Stimulated activated CD8-positive, alpha-beta memory T cell treated with anti-CD3 and anti-CD28 coated beads, Interleukin-7, amount 100 ng/mL, for 4 hours (primary cell): ENCODE results near the gene HCFC2.
A peak's percentile ranks its signal among the peaks of the same experiment; 100 is the strongest.
"Not testable (repeated sequence)": the region's sequence is repeated elsewhere in the genome, so short reads cannot be mapped to it uniquely, and the experiment has no call there.

Experiments used
- DNase-seq, 2 donors: peaks; one replicate each; pipeline ENCODE4 v3.0.0-alpha.2; 2020; ENCODE audit warnings: low read depth in 2 of 2

HCFC2 gene

DNA sequence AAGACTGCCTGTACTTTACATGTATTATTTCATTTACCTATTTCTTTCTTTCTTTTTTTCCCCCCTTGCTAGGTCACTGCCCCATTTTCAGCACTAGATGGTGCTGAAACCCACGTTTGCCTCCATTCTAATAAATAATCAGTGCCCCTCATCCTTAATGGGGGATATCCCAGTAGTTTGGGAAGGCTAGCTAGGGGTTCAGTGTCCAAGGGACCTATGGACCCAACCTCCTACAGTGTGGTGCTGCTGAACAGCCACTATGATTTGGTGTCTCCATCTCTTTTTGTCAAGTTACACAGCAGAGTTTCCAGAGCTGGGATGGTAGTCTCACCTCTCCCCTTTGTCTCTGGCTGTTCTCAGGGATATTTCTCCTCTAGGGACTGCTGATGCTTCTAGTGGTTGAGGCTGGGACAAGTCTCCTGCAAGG, 6.5 kb upstream of the HCFC2 start:
- no peak for DNase-seq

DNA sequence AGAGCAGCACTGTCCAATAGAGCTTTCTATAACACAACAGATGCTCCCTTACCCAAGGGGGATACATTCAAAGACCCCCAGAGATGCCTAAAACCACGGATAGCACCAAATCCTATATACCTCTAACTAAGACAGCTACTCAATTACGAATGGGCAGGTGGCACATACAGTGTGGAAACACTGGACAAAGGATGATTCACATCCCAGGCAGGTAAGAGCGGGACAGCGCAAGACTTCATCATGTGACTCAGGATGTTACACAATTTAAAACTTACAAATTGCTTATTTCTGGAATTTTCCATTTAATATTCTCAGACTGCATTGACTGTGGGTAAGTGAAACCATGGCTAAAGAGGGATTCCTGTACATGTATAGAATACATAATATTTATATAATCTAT, 5.5 kb upstream of the HCFC2 start:
- DNase-seq = no peak

DNA sequence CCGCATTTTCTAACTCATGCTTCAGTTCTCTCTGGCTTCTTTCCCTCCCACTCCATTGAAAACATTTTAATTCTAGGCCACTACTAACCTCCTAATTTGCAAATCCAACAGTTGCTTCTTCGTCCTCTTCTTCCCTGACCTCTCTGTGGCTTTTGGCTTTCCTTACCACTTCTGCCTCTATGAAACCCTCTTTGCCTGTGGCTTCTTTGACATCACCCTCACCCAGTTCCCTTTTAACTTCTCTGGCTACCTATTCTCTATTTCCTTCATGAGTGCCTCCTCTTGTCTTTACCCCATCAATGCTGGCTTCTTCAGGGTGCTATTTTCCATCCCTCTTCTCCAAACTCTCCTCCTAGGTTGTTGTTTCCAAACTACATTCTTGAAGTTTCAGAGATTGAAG, 4.4 kb upstream of the HCFC2 start:
- DNase-seq = no peak

DNA sequence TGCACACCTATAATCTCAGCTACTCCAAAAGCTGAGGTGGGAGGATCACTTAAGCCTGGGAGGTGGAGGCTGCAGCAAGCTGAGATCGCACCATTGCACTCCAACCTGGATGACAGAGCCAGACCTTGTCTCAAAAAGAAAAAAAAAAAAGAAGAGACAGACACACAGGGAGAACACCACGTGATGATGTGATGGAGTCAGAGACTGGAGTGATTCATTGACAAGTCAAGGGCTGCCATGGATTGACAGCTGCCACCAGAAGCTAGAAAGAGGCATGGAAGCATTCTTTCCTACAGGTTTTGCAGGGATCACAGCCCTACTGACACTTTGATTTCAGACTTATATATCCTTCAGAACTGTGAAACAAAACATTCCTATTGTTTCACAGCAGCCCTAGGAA, 3.5 kb upstream of the HCFC2 start:
- DNase-seq = no peak

DNA sequence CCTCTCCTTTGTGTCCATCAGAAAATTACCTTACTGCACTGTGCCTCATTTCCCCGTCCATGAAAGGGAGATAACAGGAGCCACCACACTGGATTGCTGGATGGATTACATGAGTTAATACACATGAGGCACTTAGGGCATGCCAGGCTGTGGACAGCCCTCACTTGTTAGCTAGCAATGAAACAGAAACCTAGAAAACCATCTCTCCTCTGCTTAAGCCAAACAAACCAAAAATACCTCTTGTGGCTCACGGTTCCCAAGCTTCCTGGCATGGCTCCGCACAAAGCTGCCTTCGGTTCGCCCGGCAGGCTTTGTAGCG, 660 bp upstream of the HCFC2 start:
- DNase-seq = no peak

DNA sequence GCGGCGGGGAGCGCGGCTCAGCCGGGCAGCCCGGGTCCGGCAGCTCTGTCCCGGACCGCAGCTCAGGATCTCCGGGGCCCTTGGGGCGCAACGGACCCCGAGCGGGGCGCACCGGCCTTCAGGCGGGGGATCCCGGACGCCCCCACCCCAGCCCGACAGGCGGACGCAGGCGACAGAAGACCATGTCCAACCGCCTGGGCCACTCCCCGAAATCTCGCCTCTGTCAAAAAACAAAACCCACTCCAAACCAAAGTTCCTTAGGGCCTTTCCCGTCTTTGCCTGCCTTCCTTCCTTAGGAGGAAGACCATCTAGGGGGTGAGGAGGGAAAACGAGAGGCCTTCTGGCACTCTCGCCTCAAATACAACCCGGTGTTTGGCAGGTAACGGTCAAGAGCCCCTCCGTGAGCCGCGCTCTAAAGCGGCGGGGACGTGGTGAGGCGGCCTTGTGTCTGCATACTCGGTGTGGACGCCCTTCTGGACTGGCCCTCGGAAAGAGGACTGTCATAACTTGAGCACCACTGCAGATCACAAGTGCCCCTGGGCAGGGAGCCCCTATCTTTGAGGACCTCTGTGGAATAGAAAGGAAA, 604 bp downstream of the HCFC2 start:
- no peak for DNase-seq

DNA sequence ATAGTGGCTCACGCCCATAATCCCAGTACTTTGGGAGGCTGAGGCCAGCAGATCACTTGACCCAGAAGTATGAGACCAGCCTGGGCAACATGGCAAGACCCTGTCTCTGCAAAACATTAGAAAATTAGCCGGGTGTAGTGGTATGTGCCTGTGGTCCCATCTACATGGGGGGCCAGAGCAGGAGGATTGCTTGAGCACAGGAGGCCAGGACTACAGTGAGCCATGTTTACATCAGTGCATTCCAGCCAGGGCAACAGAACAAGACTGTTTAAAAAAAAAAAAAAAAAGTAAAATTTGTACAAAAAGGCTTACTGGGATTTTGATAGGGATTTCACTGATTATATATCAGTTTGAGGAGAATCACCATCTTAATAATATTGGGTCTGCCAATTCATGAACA, 7.8 kb downstream of the HCFC2 start:
- DNase-seq = no peak

DNA sequence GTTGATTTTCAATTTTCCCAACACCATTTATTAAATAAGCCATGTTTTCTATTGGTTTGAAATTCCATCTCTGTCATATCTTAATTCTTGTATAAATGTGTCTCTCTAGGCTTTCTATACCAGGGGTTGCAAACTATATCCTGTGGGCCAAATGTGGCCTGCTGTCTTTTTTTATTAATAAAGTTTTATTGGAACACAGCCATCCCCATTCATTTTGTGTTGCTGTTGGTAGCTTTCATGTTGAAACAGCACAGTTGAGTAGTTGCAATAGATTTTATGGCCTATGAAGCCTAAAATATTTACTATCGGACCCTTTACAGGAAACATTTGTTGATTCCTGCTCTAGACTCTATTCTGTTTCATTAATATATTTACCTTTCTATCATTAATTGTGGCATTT, 9.4 kb downstream of the HCFC2 start:
- DNase-seq = no peak

DNA sequence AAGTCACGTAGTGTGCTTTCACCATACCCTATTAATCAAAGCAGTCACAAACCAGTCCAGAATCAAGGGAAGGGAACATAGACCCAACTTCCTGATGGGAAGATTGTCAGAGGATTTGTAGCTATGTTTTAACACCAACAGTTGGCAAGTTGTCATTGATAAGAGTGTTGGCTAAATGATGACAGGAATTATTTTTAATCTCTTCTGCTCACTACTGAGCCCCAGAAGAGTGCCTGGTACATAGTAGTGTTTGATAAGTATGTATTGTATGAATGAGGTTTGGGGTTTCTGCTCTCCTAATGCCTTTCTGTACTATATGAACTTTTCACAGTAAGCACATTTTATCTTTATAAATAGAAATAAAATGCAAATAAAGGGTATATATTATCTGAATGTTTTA, 14.7 kb downstream of the HCFC2 start:
- DNase-seq = no peak

DNA sequence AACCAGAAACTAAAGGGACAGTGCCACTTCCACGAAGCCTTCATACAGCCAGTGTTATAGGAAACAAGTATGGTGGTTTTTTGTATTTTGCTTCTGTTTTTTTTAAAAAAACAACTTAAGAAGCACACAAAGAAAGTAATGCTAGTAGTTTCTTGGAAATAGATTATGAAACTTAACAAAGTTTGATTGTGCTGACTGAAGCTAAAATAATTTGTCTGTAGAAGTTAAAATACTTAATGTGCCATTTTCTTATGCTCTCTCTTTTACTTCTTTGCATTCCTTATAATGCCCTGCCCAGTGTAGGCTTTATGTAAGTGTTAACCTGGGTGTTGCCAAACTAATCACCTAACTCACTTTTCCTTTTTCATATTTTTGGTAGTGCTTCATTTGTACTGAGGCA, 16.4 kb downstream of the HCFC2 start:
- no peak for DNase-seq

DNA sequence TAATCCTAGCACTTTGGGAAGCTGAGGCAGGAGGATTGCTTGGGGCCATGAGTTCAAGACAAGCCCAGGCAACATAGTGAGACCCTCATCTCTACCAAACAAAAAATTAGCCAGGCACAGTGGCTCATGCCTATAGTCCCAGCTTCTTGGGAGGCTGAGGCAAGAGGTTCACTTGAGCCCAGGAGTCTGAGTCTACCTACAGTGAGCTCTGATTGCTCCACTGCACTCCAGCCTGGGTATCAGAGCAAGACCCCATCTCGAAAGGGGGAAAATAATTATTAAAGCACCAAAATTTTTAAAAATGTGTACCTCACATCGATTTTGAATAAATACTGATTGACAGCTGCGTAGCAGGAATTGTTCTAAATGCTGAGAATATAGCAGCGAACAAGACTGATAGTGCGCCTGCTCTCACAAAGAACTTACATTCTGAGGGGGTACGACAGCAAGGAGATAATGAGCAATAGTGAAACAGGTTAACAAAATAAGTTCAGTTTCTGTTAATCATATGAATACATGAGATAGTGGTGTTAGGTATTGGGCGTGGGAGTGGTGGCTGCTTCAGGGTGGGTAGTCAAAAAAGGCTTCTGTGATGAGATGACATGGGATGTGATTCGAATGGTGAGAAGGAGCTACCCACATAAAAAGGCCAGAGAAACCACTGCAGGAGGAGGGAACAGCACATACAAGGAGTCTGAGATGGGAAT, 19.6 kb downstream of the HCFC2 start:
- no peak for DNase-seq

DNA sequence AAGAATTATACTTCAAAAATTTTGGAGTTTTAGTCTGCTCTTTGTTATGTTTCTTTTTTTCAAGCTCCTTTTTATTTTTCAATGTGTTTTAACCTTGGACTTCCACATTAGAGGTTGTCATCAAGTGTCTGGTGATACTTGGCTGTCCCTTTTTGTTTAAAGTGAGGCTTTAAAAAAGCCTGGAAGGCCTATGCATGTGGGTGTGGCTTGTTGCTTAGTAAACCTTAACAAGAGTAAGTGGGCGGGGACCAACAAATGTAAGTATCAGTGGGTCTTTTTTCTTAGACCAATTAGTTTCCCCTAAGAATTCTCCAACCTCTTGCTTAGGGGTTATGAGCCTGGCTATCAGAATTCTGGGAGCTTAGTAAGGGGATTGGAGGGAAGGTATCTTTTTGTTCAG, 26.4 kb downstream of the HCFC2 start:
- DNase-seq = no peak

DNA sequence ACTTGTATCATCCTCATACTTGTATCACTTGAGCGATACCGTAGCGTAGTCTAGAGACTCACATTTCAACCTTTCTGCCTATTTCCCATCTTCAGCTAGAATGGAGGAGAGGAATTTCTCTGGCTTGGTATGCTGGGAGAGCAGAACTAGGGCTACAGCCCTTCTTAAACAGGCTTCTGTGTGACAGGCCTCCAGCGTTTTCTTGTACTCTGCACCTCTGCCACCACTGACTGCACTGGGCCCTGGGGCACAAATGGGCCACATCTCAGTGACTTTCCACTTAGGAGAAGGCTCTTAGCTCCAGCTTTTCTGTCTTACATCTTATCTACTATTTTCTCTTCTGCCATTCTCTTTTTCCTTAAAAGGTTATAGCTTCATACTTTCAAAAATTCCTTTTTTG, 26.8 kb downstream of the HCFC2 start:
- DNase-seq = no peak

DNA sequence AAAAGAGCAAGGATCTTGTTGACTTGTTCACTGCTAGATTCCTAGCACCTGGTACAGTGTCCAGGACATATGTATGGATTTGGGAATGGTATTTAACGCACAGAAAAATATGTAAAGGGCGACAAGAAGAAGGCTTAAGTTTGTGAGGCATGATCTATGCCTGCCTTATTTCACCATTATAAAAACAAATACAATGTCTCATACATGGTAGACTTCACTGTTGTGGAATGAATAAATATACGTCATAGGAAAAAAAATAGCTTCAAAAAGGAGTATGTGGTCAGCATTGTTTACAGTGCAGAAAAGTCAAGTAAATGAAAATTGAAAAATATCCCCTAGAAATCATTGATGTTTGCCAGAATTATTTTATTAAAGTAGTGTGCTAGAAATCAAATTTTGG, 30.0 kb downstream of the HCFC2 start:
- DNase-seq = no peak

DNA sequence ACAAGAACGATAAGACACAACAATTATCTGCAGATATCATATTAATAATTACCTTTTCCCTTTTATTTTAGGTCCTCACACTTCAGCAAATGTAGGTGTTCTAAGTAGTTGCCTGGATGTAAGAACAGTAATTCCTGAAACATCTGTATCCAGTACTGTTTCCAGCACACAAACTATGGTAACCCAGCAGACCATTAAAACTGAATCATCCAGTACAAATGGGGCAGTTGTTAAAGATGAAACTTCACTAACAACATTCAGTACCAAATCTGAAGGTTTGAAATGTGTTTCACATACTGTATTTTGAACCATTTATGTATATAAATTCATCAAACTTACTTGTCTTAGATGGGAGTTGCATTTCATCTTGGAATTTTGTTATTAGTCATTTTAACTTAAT, 31.0 kb downstream of the HCFC2 start:
- DNase-seq = no peak

DNA sequence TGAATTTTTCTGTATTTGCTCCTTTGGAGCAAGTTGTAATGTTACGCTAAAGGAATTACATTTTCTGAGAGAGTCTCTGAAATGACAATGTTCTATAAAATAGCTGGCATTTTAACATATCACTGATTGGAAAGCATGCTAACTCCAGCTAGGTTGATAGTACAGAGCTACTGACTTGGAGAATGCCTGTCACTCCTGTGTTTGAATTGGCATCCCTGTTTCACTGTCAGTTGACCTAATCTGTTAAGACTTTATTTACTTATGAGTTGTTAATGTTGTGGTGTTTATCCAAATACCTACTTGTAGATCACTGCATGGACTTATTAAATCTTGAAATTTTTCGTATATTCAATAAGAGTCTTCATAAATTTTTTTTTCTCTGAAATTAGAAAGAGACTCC, 33.6 kb downstream of the HCFC2 start:
- no peak for DNase-seq

DNA sequence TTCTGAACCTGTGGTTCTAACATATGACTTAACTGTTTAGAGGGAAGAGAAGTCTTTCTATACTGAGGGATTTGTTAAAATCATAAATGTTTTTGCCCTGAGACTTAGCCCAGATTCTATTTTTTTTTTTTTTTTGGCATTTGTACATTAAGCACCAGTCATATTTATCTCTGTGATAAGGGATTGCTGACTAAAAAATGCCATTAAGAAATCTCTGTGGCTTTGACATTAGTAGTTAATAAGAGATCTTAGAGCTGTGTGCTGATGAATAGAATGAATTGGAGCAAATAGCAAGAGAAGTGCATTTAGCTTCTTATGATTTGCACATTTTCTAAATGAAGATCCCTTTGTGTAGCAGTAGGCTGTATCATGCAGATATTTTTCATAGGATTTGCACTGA, 41.1 kb downstream of the HCFC2 start:
- no peak for DNase-seq

DNA sequence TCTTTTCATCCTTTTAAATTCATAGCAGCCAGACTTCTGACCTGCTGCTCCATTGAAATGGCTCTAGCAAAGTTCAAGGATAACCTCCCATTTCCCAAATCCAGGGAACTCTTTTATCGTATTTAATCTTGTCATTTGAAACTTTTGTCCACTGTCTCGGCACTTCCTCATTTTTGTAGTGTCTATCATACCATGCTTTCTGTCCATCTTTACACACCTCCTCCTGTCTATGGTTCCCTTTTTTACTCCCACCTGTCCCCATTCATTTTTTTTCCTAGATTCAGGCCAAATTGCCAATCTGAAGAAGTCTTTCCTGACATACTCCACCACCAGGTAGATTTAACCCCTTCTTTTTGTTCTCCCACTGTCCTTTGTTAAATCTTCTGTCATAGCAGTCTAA, 42.6 kb downstream of the HCFC2 start:
- DNase-seq = no peak

DNA sequence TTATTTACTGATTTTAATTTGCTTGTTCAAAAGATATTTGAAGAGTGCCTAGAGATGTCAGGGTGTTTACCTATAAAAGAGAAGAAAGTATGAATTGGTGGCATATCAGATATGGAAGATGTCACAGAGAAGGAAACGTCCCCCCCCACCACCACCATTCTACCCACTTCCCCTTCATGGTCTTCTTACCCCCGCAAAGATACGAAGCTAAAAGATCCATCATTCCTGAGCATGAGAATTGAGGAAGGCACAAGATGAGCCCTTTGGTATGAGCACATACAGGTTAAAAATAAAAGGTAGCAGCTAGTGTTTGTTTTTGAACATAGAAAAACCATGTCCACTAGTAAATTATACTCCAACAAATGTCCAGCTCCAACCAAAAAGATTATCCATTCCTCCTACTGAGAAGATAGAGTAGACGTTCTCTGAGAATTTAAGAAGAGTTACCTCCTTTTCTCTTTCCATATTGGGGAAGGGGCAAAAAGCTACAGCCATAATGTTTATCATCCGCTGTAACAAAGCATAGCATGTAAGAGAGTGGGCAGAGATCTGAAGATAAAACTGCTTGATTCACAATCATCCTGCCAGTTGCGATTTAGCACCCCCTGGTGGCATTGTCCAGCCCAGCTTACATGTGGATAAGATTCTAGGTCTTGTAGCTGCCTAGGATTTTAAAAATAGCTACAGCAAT, 44.6 kb downstream of the HCFC2 start:
- peak; percentile 70 to 85 for DNase-seq

DNA sequence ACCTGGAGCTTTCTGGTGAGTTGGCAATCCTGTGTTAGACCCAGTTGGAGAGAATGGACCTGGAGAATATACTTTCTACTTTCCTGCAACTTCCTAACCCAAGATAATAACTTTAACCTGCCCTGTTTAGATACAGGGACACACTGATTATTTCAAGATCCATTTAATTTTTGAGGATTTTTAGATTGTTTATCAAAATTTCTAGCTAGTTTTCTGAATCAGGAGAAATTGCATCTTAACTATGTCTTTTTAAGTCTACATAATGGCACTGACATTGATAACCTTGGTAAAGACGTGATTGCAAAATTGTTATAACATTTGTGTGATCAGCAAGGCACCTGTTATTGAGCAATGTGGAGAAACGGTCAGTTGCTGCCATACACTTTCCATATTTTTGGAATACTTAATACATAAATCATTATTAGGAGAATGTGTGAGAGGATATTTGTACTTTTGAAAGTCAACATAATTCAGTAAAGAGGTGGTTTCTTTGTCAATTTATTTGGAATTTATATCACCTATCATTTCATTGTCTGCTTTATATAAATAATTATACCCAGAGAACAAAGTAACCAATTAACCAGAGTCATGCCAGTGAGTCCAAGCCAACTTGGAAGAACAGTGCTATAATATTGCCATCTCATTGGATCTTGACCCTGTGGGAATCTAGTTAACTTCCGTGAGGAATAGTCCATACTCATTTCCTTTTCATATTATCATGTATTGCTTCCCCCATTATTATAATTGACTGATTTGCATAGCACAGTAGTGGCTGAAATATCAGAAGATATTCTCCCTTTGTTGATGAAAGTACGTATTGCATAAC, 45.3 kb downstream of the HCFC2 start:
- no peak for DNase-seq

DNA sequence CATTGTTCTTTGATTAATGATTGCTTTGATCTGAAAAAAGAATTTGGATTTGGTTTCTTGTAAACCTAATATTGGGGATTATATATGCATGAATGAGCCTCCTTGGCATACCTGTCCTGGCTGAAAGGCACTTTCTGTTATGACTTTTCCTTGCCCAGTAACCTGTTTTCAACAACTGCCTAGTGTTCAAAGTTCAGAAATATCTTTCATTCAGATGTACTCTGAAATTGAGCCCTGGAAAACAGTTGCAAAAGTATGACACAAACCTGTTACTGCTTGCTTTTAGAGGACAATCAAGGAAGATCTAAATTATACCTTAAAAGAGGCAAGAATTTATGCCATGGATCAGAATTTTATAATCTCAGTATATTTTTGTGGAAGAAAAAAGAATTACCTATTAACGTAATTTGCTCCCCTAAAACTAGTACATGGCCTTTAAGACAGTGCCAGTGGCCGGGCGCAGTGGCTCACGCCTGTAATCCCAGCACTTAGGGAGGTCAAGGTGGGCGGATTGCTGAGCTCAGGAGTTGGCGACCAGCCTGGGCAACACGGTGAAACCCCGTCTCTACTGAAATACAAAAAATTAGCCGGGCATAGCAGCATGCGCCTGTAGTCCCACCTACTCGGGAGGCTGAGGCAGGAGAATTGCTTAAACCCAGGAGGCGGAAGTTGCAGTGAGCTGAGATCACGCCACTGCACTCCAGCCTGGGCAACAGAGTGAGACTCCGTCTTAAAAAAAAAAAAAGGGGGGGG, 50.7 kb downstream of the HCFC2 start:
- DNase-seq = not testable (repeated sequence)

DNA sequence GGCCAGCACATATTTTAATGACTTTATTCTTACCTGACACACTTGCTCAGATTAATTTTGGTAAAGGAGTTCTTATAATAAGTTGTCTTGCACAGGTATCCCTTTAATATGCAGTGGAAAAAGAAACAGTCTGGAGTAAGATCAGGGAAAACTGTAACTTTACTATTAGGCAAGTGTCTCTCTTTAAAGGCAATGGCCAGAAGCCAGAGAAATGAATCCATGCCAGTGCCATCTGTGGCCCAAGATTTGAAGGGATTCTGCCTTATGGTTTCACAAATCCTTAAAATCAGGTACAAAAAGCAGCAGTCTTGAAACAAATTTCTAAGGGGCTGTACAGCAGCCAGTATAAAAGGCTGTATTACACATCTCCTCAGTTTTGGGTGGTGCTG, 51.2 kb downstream of the HCFC2 start:
- no peak for DNase-seq
